ENCODE data around the gene PTPRG.

The PTPRG gene

GRCh38 chr3:61727435-61727834 lies 166.1 kb downstream of the PTPRG start:
- TF ChIP-seq ZNF274 (IDR thresholded peaks at IDR 0.05; ENCODE audit: low read depth, low read length), result no peak
- no peak overlapping the region for H3K4me3 ChIP-seq (ENCODE audit: low read length)

DNA sequence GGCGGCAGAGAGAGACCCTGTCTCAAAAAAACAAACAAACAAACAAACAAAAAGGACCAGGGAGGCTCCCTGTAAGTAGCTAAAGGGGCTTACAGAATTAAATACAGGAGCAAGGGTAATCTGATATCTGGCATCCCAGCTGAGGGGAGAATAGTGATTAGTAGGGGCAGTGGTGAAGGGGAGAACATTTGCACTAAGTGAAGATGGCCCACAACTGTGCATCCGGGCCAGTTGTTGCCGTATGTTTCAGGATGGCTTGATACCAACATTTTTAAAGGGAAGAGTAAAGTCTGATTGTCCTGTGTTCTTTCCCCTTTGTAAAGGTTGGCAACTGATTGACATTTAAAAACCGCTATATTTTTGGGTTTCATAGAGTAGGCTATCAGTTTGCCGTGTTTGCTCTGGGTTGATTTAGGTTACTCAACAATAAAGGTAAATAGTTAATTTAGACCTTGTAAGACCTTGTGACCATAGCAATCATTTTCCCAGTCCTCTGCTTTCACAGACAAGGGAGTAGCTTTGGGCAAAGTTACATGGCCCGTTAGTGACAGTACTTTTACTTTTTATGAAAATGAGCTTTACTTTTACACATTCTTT lies 167.8 kb downstream of the PTPRG start:
- no peak overlapping the region for H3K4me3 ChIP-seq (ENCODE audit: low read length)
- TF ChIP-seq ZNF274 (IDR thresholded peaks at IDR 0.05; ENCODE audit: low read depth, low read length), result no peak

DNA sequence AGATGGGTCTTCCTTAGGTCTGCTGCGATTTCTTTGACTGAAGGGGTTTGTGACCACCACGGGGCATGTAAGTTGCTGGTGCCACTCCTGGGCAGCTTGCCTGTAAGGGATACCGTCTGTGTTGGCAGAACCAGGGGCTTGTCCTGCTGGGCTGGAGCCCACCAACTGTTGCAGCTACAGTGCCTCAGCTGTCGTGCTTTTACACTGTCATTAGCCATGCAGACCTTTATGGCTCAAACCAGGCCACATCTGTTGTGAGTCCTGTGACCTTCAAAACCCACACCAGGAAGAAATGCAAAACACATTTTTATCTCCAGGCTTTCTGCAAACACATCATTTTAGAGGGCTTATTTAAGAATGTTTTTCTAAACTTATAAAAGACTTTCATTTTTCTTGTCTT lies 168.7 kb downstream of the PTPRG start:
- H3K4me3 ChIP-seq (ENCODE audit: low read length), result no peak overlapping the region
- no peak for TF ChIP-seq ZNF274 (IDR thresholded peaks at IDR 0.05; ENCODE audit: low read depth, low read length)

- no peak for TF ChIP-seq ZNF274 (IDR thresholded peaks at IDR 0.05; ENCODE audit: low read depth, low read length)
- H3K4me3 ChIP-seq (ENCODE audit: low read length), result no peak overlapping the region
Observed at GRCh38 chr3:61730577-61731231, 169.3 kb downstream of the PTPRG start.

DNA sequence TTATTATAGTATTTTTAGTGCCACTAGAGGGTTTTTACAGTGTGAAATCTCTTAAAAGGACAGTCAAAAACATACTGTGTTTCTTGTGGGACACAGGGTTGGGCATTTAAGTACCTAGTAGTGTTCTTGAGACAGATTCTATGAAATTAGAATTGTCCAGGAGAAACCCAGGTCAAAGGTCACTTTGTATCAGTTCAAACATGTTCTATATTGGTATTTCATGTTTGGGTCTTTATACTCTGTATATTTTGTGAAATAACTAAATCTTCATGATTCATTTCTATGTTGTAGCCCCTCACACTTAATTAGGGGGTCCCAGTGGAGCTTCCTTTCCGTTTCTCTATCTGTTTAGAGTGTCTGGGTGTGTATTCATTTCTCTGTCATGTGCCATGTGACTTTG lies 171.6 kb downstream of the PTPRG start:
- no peak overlapping the region for H3K4me3 ChIP-seq (ENCODE audit: low read length)
- TF ChIP-seq ZNF274 (IDR thresholded peaks at IDR 0.05; ENCODE audit: low read depth, low read length), result no peak

- no peak for TF ChIP-seq ZNF274 (IDR thresholded peaks at IDR 0.05; ENCODE audit: low read depth, low read length)
- H3K4me3 ChIP-seq (ENCODE audit: low read length), result no peak overlapping the region
Observed at GRCh38 chr3:61733876-61734275, 172.5 kb downstream of the PTPRG start.

- no peak overlapping the region for H3K4me3 ChIP-seq (ENCODE audit: low read length)
- TF ChIP-seq ZNF274 (IDR thresholded peaks at IDR 0.05; ENCODE audit: low read depth, low read length), result no peak
Observed at GRCh38 chr3:61734749-61735686, 173.6 kb downstream of the PTPRG start.

DNA sequence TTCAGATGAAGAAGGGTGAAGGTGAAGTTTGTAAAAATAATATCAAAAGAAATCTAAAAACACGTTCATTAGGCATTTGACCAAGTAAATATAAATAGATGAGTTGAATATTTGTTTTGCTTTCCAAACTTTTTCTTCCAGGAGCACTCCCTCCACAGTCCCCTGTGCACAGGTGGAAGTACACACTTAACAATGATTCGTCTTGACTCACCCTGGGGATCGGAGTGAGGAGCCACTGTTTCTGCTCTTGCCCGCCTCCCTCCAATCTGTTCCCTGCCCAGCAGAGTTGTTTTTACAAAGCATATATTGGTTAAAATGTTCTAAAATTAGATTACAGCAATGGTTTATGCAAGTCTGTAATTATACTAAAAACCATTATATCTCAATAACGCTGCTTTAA lies 175.1 kb downstream of the PTPRG start:
- no peak overlapping the region for H3K4me3 ChIP-seq (ENCODE audit: low read length)
- TF ChIP-seq ZNF274 (IDR thresholded peaks at IDR 0.05; ENCODE audit: low read depth, low read length), result no peak

DNA sequence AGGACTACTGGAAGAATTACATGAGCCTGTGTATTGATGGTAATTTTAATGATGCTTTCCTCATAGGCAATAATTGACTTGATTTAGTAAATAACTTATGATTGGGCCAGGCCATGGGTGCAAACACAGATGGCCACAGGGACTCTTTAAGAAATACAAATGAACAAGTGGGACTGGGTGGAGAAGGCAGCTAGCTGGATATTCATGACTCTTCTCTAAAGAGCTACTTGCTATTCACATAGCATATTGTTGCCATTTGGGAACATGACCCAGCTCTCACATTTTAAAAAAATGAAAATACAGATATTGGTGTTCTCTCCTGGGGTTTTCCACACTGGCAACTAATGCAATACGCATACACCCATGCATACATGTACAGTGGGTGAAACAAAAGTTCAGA lies 178.3 kb downstream of the PTPRG start:
- H3K4me3 ChIP-seq (ENCODE audit: low read length), result no peak overlapping the region
- no peak for TF ChIP-seq ZNF274 (IDR thresholded peaks at IDR 0.05; ENCODE audit: low read depth, low read length)

- TF ChIP-seq ZNF274 (IDR thresholded peaks at IDR 0.05; ENCODE audit: low read depth, low read length), result no peak
- H3K4me3 ChIP-seq (ENCODE audit: low read length), result no peak overlapping the region
Observed at GRCh38 chr3:61740494-61740893, 179.1 kb downstream of the PTPRG start.

- no peak overlapping the region for H3K4me3 ChIP-seq (ENCODE audit: low read length)
- TF ChIP-seq ZNF274 (IDR thresholded peaks at IDR 0.05; ENCODE audit: low read depth, low read length), result no peak
Observed at GRCh38 chr3:61741551-61741950, 180.2 kb downstream of the PTPRG start.

GRCh38 chr3:61742006-61742405 lies 180.6 kb downstream of the PTPRG start:
- TF ChIP-seq ZNF274 (IDR thresholded peaks at IDR 0.05; ENCODE audit: low read depth, low read length), result no peak
- no peak overlapping the region for H3K4me3 ChIP-seq (ENCODE audit: low read length)

DNA sequence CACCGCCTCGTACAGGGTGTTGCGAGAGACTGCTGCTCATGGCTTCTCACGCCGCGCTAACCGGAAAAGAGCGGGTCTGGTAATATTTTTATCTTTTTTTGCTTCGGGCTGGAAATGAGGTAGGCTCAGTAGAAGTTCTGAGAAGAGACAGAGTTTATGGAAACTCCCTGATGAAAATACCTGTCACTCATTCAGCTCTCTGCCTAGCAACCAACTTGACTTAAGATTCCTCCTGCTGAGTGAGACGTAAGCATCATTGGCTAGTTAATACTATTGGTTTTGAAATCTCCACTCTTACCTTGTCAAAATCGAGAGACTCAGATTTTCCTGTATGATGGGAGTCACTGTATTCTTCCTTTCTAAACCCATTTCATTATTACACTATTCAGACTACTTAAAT lies 181.7 kb downstream of the PTPRG start:
- no peak for TF ChIP-seq ZNF274 (IDR thresholded peaks at IDR 0.05; ENCODE audit: low read depth, low read length)
- no peak overlapping the region for H3K4me3 ChIP-seq (ENCODE audit: low read length)

- no peak overlapping the region for H3K4me3 ChIP-seq (ENCODE audit: low read length)
- no peak for TF ChIP-seq ZNF274 (IDR thresholded peaks at IDR 0.05; ENCODE audit: low read depth, low read length)
Observed at GRCh38 chr3:61743686-61744242, 182.4 kb downstream of the PTPRG start.
